Activated naive CD8-positive, alpha-beta T cell treated with anti-CD3 and anti-CD28 coated beads, Interleukin-2, amount 10 ng/mL, durations not matched to agents 7 days and 5 days (primary cell): ENCODE results near the gene CT45A9. TPM values are rescaled to one million over a fixed set of nuclear protein-coding genes. Genes with fewer than 3 reads are reported as not detected.
A peak's percentile ranks its signal among the peaks of the same experiment; 100 is the strongest.
"Not testable (repeated sequence)": the region's sequence is repeated elsewhere in the genome, so short reads cannot be mapped to it uniquely, and the experiment has no call there.

ENCODE experiments used
- ATAC-seq: fragments of 150-1000 bp; cut with Tn5 transposase; one replicate; pipeline ENCODE4 v1.10.0; 2021; ENCODE audit warnings: low read depth, moderate library complexity
- POLR2A ChIA-PET: fragments of 350-600 bp; sonication (Branson Sonifier 250); formaldehyde crosslinking; loops from one replicate; lab custom pipeline; 2021; ENCODE audit warnings: antibody characterized with exemption; lab: Charles Lee
- DNase-seq: peaks from one replicate; pipeline ENCODE4 v3.0.0; 2021
- H3K27ac Mint-ChIP-seq: one replicate; pipeline ENCODE4 v1.8.0; 2022; ENCODE audit warnings: mild to moderate bottlenecking, mixed read lengths
- H3K27me3 Mint-ChIP-seq: one replicate; pipeline ENCODE4 v1.8.0; 2022; ENCODE audit warnings: mild to moderate bottlenecking, moderate library complexity, mixed read lengths
- H3K36me3 Mint-ChIP-seq: one replicate; pipeline ENCODE4 v1.8.0; 2021; ENCODE audit warnings: mild to moderate bottlenecking, mixed read lengths
- H3K4me1 Mint-ChIP-seq: one replicate; pipeline ENCODE4 v1.8.0; 2021; ENCODE audit warnings: mixed read lengths
- H3K4me3 Mint-ChIP-seq: one replicate; pipeline ENCODE4 v1.8.0; 2022; ENCODE audit warnings: mild to moderate bottlenecking, moderate library complexity, mixed read lengths
- H3K9me3 Mint-ChIP-seq: one replicate; pipeline ENCODE4 v1.8.0; 2021; ENCODE audit warnings: mixed read lengths
- total RNA-seq, 2 experiments: library from RNA; stranded (reverse); gene quantifications; one replicate each; pipeline ENCODE4 v1.2.3, GENCODE V29; 2021

The CT45A9 gene
- not detected for total RNA-seq

GRCh38 chrX:135871712-135872111 is at the start of gene CT45A9:
Gene CT45A9, minus strand, starts transcription at chrX:135871812. Its CDS starts 3,751 bp downstream, at chrX:135868061.
- H3K27ac Mint-ChIP-seq, DNase-seq, ATAC-seq, POLR2A ChIA-PET, H3K36me3 Mint-ChIP-seq, H3K4me1 Mint-ChIP-seq, H3K9me3 Mint-ChIP-seq, H3K4me3 Mint-ChIP-seq, H3K27me3 Mint-ChIP-seq: not testable (repeated sequence)

DNA sequence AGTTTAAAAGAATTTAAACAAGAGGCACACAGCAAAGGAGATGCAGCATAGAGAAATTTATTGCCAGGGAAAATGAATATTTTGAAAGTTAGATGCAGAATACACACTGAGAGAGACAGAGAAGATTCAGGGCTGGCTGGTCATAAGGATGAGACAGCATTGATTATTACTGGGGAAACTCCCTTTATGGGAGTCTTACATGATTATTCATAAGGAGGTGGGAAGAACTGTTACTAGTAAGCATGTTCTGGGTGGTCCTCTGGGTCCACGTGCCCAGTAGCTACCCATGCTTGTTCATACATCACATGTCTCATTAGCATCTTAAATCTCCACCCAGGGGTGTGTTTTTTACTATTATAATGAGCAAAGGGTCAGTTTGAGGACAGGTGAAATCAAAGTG is 48.9 kb upstream of the CT45A9 start:
- H3K27me3 Mint-ChIP-seq, ATAC-seq, H3K9me3 Mint-ChIP-seq, H3K27ac Mint-ChIP-seq, H3K36me3 Mint-ChIP-seq, DNase-seq, POLR2A ChIA-PET, H3K4me3 Mint-ChIP-seq, H3K4me1 Mint-ChIP-seq: not testable (repeated sequence)

DNA sequence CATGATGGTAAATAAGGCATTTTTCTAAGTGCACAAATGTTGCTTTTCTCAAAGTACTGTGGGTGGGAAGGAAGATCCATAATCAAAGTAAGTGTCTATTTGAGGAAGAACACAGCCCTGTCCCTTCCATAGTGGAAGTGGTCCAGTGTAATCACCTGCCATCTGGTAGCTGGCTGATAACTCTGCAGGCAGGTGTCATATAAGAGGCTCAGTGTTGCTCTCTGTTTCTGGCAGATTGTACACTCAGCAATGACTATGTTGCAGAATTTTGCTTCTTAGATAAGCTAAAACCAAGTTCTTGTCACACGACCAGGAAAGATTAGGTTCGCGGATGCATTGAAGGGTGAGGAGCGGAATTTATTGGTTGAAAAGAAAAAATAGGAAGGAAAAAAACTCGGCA is 42.8 kb upstream of the CT45A9 start:
- Mint-ChIP-seq H3K4me3 (no peak overlapping the region), H3K4me1 (no peaks in the 10 kb centered on the region), H3K36me3 (no peaks in the 10 kb centered on the region), H3K27ac (no peak overlapping the region), H3K27me3 (peaks cover 2% of the 10 kb centered on the region), H3K9me3 (no peaks in the 10 kb centered on the region)
- ATAC-seq (no peak), DNase-seq (no peak)
- POLR2A ChIA-PET, result no interaction called here

GRCh38 chrX:135910251-135910650 is 38.6 kb upstream of the CT45A9 start:
- ATAC-seq (no peak), DNase-seq (no peak)
- no peak overlapping the region for H3K27ac Mint-ChIP-seq
- H3K4me3 Mint-ChIP-seq, result no peak overlapping the region
- POLR2A ChIA-PET, result no interaction called here
- H3K36me3 Mint-ChIP-seq, result no peaks in the 10 kb centered on the region
- no peaks in the 10 kb centered on the region for H3K9me3 Mint-ChIP-seq
- H3K27me3 Mint-ChIP-seq, result peaks cover 2% of the 10 kb centered on the region
- no peaks in the 10 kb centered on the region for H3K4me1 Mint-ChIP-seq

DNA sequence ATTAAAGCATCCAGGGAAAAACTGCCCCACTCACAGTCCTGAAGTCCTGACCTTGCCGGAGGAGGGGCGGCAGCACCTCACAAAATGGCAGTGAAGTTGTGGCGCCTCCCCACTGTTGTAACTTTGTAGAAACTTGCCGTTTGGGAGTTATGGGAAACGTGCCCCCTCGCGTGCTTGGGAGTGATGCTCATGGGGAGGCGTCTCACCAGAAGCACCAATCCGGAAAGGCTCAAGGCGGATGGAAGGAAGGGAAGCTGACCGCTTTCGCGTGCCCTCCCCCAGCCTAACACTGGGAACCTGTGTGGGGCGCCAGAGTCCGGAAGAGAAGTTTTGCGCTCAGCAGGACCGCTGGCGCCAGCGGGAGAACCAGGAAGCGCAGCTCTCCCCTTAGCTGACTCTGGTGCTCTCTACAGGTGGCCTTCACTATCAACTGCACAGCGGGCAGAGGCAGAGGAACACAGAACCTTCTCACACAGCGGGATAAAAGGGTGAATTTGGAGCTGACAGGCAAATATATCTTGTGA is 21.7 kb upstream of the CT45A9 start, which contains the start of the genes CT45A10 and SAGE1:
Gene CT45A10, minus strand, starts transcription at position 151 of the 524 bp plus-strand sequence. CDS start 8,100 bp downstream, outside the sequence.
Gene SAGE1, plus strand, starts transcription at position 423 of the 524 bp plus-strand sequence. CDS start 2,527 bp downstream, outside the sequence.
- no peaks in the 10 kb centered on the region for H3K36me3 Mint-ChIP-seq
- H3K27ac Mint-ChIP-seq, result no peak within 1 kb of the TSS
- POLR2A ChIA-PET, result no interaction called here
- H3K27me3 Mint-ChIP-seq, result peaks cover 5% of the 10 kb centered on the region
- DNase-seq (no peak), ATAC-seq (no peak)
- H3K4me3 Mint-ChIP-seq, result no peak within 1 kb of the TSS
- H3K4me1 Mint-ChIP-seq, result no peaks in the 10 kb centered on the region
- H3K9me3 Mint-ChIP-seq, result no peaks in the 10 kb centered on the region

- no peaks in the 10 kb centered on the region for H3K9me3 Mint-ChIP-seq
- DNase-seq (no peak), ATAC-seq (no peak)
- no peak overlapping the region for H3K27ac Mint-ChIP-seq
- POLR2A ChIA-PET, result no interaction called here
- H3K4me3 Mint-ChIP-seq, result no peak overlapping the region
- H3K4me1 Mint-ChIP-seq, result no peaks in the 10 kb centered on the region
- H3K27me3 Mint-ChIP-seq, result peaks cover 5% of the 10 kb centered on the region
- no peaks in the 10 kb centered on the region for H3K36me3 Mint-ChIP-seq
Measured at GRCh38 chrX:135892781-135893180, 21.2 kb upstream of the CT45A9 start.

DNA sequence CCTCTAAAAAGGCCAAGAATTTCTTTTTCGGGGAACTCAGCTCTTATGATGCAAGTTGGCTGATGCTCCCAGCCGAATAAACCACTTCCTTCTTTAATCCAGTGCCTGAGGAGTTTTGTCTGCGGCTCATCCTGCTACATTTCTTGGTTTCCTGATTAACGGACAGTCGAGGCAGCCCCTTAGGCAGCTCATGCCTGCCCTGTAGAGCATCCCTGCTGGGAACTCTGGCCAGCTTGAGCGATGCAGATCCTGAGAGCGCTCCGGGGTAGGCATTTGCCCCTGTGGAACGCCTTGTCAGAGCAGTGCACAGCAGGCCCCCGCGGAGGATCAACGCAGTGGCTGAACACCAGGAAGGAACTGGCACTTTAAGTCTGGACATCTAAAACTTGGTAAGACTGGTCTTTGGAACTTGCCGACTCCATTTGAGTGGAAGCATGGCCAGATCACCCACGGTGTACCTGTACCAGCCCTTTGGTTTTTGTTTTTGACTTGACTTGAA is 18.5 kb upstream of the CT45A9 start:
- DNase-seq (no peak), ATAC-seq (no peak)
- Mint-ChIP-seq H3K4me1 (no peaks in the 10 kb centered on the region), H3K4me3 (no peak overlapping the region), H3K9me3 (no peaks in the 10 kb centered on the region), H3K27ac (no peak overlapping the region), H3K36me3 (no peaks in the 10 kb centered on the region), H3K27me3 (peaks cover 5% of the 10 kb centered on the region)
- POLR2A ChIA-PET, result no interaction called here

- H3K4me1 Mint-ChIP-seq, H3K36me3 Mint-ChIP-seq, POLR2A ChIA-PET, H3K27me3 Mint-ChIP-seq, ATAC-seq, H3K4me3 Mint-ChIP-seq, H3K9me3 Mint-ChIP-seq, H3K27ac Mint-ChIP-seq: not testable (repeated sequence)
- peak; percentile 49 for DNase-seq
Measured at GRCh38 chrX:135888976-135889375, 17.4 kb upstream of the CT45A9 start.

- H3K4me3 Mint-ChIP-seq, H3K4me1 Mint-ChIP-seq, DNase-seq, H3K27me3 Mint-ChIP-seq, H3K9me3 Mint-ChIP-seq, ATAC-seq, POLR2A ChIA-PET, H3K36me3 Mint-ChIP-seq, H3K27ac Mint-ChIP-seq: not testable (repeated sequence)
Measured at GRCh38 chrX:135888230-135888629, 16.6 kb upstream of the CT45A9 start.

GRCh38 chrX:135882741-135883140 is 11.1 kb upstream of the CT45A9 start:
- H3K4me3 Mint-ChIP-seq, H3K9me3 Mint-ChIP-seq, POLR2A ChIA-PET, H3K4me1 Mint-ChIP-seq, H3K27ac Mint-ChIP-seq, H3K36me3 Mint-ChIP-seq, H3K27me3 Mint-ChIP-seq, DNase-seq, ATAC-seq: not testable (repeated sequence)

DNA sequence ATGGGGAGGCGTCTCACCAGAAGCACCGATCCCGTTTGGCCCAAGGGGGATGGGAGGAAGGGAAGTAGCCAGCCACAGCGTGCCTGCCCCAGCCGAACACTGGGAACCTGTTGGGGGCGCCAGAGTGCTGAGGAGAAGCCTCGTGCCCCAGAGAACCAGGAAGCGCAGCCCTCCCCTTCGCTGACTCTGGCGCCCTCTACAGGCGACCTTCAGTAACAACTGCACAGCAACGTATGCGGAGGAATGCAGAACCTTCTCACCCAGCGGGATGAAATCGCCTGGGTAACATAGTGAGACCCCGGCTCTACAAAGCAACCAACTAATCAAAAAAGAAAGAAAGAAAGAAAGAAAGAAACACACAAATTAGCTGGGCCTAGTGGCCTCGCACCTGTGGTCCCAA is 17.2 kb downstream of the CT45A9 start, which contains the start of gene CT45A8:
Gene CT45A8, minus strand, starts transcription at position 101 of the 400 bp plus-strand sequence. CDS start 3,755 bp downstream, outside the sequence.
- H3K4me3 Mint-ChIP-seq, H3K36me3 Mint-ChIP-seq, POLR2A ChIA-PET, H3K4me1 Mint-ChIP-seq, H3K27ac Mint-ChIP-seq, ATAC-seq, H3K9me3 Mint-ChIP-seq, DNase-seq, H3K27me3 Mint-ChIP-seq: not testable (repeated sequence)

- ATAC-seq, result not testable (repeated sequence)
Measured at GRCh38 chrX:135837180-135837579, 34.4 kb downstream of the CT45A9 start, which contains the start of gene CT45A7. Gene CT45A7, minus strand, starts transcription at chrX:135837280. Its CDS starts 3,747 bp downstream, at chrX:135833533.

GRCh38 chrX:135819912-135820311 is 51.7 kb downstream of the CT45A9 start, which contains the start of gene CT45A2:
Gene CT45A2, minus strand, starts transcription at chrX:135820012. Its CDS starts 3,747 bp downstream, at chrX:135816265.
- ATAC-seq, DNase-seq, POLR2A ChIA-PET, H3K4me3 Mint-ChIP-seq, H3K27me3 Mint-ChIP-seq, H3K36me3 Mint-ChIP-seq, H3K4me1 Mint-ChIP-seq, H3K27ac Mint-ChIP-seq, H3K9me3 Mint-ChIP-seq: not testable (repeated sequence)

More at GRCh38 chrX:135837180-135837579, 34.4 kb downstream of the CT45A9 start, which contains the start of gene CT45A7:
- H3K4me1 Mint-ChIP-seq, H3K4me3 Mint-ChIP-seq, POLR2A ChIA-PET, H3K9me3 Mint-ChIP-seq, H3K36me3 Mint-ChIP-seq, H3K27me3 Mint-ChIP-seq, H3K27ac Mint-ChIP-seq, DNase-seq: not testable (repeated sequence)
